Left lung (tissue), 10 donors: ENCODE measurements around the gene DTX3. TPM values are rescaled to one million over a fixed set of nuclear protein-coding genes. Genes with fewer than 3 reads are reported as not detected.
"Not testable (repeated sequence)": the region's sequence is repeated elsewhere in the genome, so short reads cannot be mapped to it uniquely, and the experiment has no call there.

Source experiments
- ATAC-seq: fragments of 200-7000 bp; cut with Tn5 transposase; one replicate; pipeline ENCODE4 v1.9.1; 2020; ENCODE audit warnings: moderate library complexity
- DNase-seq, 4 donors: peaks; one replicate each; pipeline ENCODE4 v3.0.0-alpha.2; 2013 to 2020
- H3K27ac ChIP-seq, 2 donors: fragments of 200-600 bp; sonication (generic) in 1 of 2; one replicate each; pipeline versions ENCODE4 v1.5.0 to v1.8.0; 2020 to 2021
- H3K27me3 ChIP-seq, 2 donors: fragments of 200-600 bp; sonication (generic) in 1 of 2; one replicate each; pipeline versions ENCODE4 v1.5.0 to v1.8.0; 2020 to 2021
- H3K36me3 ChIP-seq, 2 donors: fragments of 200-600 bp; sonication (generic) in 1 of 2; one replicate each; pipeline versions ENCODE4 v1.5.0 to v1.8.0; 2020 to 2021
- H3K4me1 ChIP-seq, 2 donors: fragments of 200-600 bp; one replicate each; pipeline ENCODE4 v1.8.0; 2021
- H3K4me3 ChIP-seq, 2 donors: fragments of 200-600 bp; sonication (generic) in 1 of 2; one replicate each; pipeline versions ENCODE4 v1.5.0 to v1.8.0; 2020 to 2021; ENCODE audit warnings: mild to moderate bottlenecking in 1 of 2
- H3K9me3 ChIP-seq, 2 donors: fragments of 200-600 bp; sonication (generic) in 1 of 2; one replicate each; pipeline versions ENCODE4 v1.5.0 to v1.8.0; 2020 to 2021
- CTCF ChIP-seq, 2 donors: fragments of 200-600 bp; sonication (generic) in 1 of 2; IDR thresholded peaks; one replicate each; pipeline versions ENCODE4 v1.5.0 to v1.8.0; 2021; ENCODE audit warnings: antibody characterized with exemption in 2 of 2
- intact Hi-C, 2 donors: fragments of 100-400 bp; cut with DNase I; formaldehyde crosslinking; loops; one replicate each; pipeline versions ENCODE4 v1.11.2 to v1.14.2; 2022
- polyA plus RNA-seq, 6 donors: library from polyadenylated mRNA; unstranded; fragments of 120-200 nt; gene quantifications; one replicate each; pipeline ENCODE4 v1.2.1, GENCODE V29; 2013; ENCODE audit not compliant: insufficient read length in 6 of 6
- total RNA-seq, 2 donors: library from RNA; stranded (reverse); fragmentation: NEBNext Ultra II Directional; extraction: Animal tissue kit (Norgen Biotek cat#: 25700); gene quantifications; one replicate each; pipeline ENCODE4 v1.2.1, GENCODE V29; 2021
- donor health status: DM: no; HTN: yes; CAD: no.
- donor health status: DM: no; HTN: no; CAD: no.

Gene DTX3
- total and polyA plus RNA-seq, 8 donors, result 20.1 to 64.8 (median 54.4) TPM

GRCh38 chr12:57632958-57633840 is 28.6 kb downstream of the DTX3 start, which contains the start of gene B4GALNT1:
B4GALNT1 (minus strand) TSS chr12:57633201; CDS start chr12:57632132, 1,069 bp downstream.
- H3K9me3 ChIP-seq, result no peaks in the 10 kb centered on the region
- peak in 2 of 4 donors; percentile 64 to 94 for DNase-seq
- H3K27ac ChIP-seq, result no peak within 1 kb of the TSS
- intact Hi-C loops, result no loop called here
- peak; percentile 96 for ATAC-seq
- H3K36me3 ChIP-seq, result no peaks in the 10 kb centered on the region
- peak; percentile 85 to 92 for TF ChIP-seq CTCF (IDR thresholded peaks at IDR 0.05)
- H3K4me1 ChIP-seq, result peaks cover 4 to 17% of the 10 kb centered on the region in 2 donors
- peaks cover 36 to 90% of the 10 kb centered on the region in 2 donors for H3K27me3 ChIP-seq
- peak within 1 kb of the TSS; percentile 30 to 41 for H3K4me3 ChIP-seq

- intact Hi-C loops, H3K9me3 ChIP-seq, H3K27ac ChIP-seq, H3K4me3 ChIP-seq, H3K36me3 ChIP-seq, DNase-seq, ATAC-seq: not testable (repeated sequence)
- Histone ChIP-seq H3K27me3 (peaks cover 18 to 78% of the 10 kb centered on the region in 2 donors), H3K4me1 (peaks cover 4 to 16% of the 10 kb centered on the region in 2 donors)
These were observed 32.1 kb downstream of the DTX3 start for GRCh38 chr12:57636731-57637130.

- peaks cover 11 to 78% of the 10 kb centered on the region in 2 donors for H3K27me3 ChIP-seq
These were observed 32.7 kb downstream of the DTX3 start for GRCh38 chr12:57637364-57637763.

DNA sequence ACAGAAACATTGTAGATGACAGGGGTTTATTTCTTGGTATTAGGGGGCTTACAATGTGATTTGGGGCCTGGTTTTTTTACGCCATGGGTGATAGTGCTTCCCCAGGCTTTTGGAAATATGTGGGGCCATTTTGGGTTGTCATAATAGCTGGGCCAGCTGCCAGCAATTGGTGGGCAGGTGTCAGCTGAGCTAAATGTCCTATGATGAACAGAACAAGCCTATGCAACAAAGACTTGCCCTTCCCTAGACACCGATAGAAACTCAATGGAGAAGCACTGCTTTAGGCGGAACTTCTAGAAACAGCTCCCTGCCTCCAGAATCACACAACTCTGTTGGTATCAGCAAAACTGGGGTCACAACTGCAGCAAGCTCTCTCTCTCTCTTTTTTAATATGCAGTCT is 33.5 kb downstream of the DTX3 start:
- TF ChIP-seq CTCF (IDR thresholded peaks at IDR 0.05), result no peak
- Histone ChIP-seq H3K27me3 (peaks cover 6 to 78% of the 10 kb centered on the region in 2 donors), H3K4me3 (no peak overlapping the region), H3K4me1 (peaks cover 3 to 4% of the 10 kb centered on the region in 2 donors), H3K27ac (no peak overlapping the region), H3K36me3 (no peaks in the 10 kb centered on the region), H3K9me3 (no peaks in the 10 kb centered on the region)
- no peak for ATAC-seq
- intact Hi-C loops, result no loop called here
- DNase-seq, result no peak

More at GRCh38 chr12:57637364-57637763, 32.7 kb downstream of the DTX3 start:
- no peaks in the 10 kb centered on the region for H3K36me3 ChIP-seq
- intact Hi-C loops, result no loop called here
- H3K4me1 ChIP-seq, result peaks cover 4 to 11% of the 10 kb centered on the region in 2 donors
- H3K9me3 ChIP-seq, result no peaks in the 10 kb centered on the region
- no peak overlapping the region for H3K27ac ChIP-seq
- ATAC-seq (no peak), DNase-seq (no peak)
- H3K4me3 ChIP-seq, result no peak overlapping the region
- TF ChIP-seq CTCF (IDR thresholded peaks at IDR 0.05), result no peak

GRCh38 chr12:57640175-57641042 is 35.8 kb downstream of the DTX3 start:
- Histone ChIP-seq H3K27ac (no peak overlapping the region), H3K4me1 (no peaks in the 10 kb centered on the region), H3K4me3 (no peak overlapping the region), H3K9me3 (peaks cover 0 to 9% of the 10 kb centered on the region in 2 donors), H3K36me3 (no peaks in the 10 kb centered on the region), H3K27me3 (peaks cover 0 to 62% of the 10 kb centered on the region in 2 donors)
- intact Hi-C loops, result no loop called here
- ATAC-seq, result no peak
- TF ChIP-seq CTCF (IDR thresholded peaks at IDR 0.05), result no peak
- peak in 1 of 4 donors; percentile 27 for DNase-seq
